A549 (cell line): ENCODE data around the gene GSX1. TPM values are rescaled to one million over a fixed set of nuclear protein-coding genes. Genes with fewer than 3 reads are reported as not detected.
"Not testable (repeated sequence)": the region's sequence is repeated elsewhere in the genome, so short reads cannot be mapped to it uniquely, and the experiment has no call there.

Experiments
- ATAC-seq, 2 experiments: fragments of 200-7000 bp in 1 of 2; fragments of >200 bp in 1 of 2; cut with Nextera tagmentation in 1 of 2; cut with Tn5 transposase in 1 of 2; 3 replicates each; pipeline versions ENCODE4 v1.8.0 to v1.9.1; 2018 to 2020; ENCODE audit warnings: mild to moderate bottlenecking in 1 of 2, moderate library complexity in 1 of 2
- CTCF ChIA-PET: fragments of 300-600 bp; sonication (Branson Sonifier 250); formaldehyde crosslinking; extraction: SDS; loops from one replicate; lab custom pipeline; 2021; ENCODE audit warnings: antibody characterized with exemption, inconsistent platforms; lab: Yijun Ruan, JAX
- POLR2A ChIA-PET: fragments of 350-600 bp; formaldehyde crosslinking; extraction: SDS; loops from one replicate; lab custom pipeline; 2021; ENCODE audit warnings: antibody characterized with exemption, inconsistent platforms; lab: Yijun Ruan, JAX
- DNase-seq, 2 experiments: peaks; one replicate each; pipeline versions ENCODE4 v3.0.0 to v3.0.0-alpha.2; 2011 to 2016; ENCODE audit warnings: low read depth in 1 of 2, low spot score in 1 of 2
- FAIRE-seq: peaks from 2 replicates; lab custom pipeline; 2011; peaks lifted over from hg19 to GRCh38; lab: Jason Lieb, UNC
- H3K27ac ChIP-seq, 2 experiments: fragments of >200 bp; sonication (Bioruptor Twin); formaldehyde crosslinking; 3 replicates each; pipeline ENCODE4 v1.5.1; 2016 to 2017
- H3K4me1 ChIP-seq: fragments of >200 bp; sonication (Bioruptor Twin); formaldehyde crosslinking; 3 replicates; pipeline ENCODE4 v1.6.1; 2016
- H3K4me2 ChIP-seq: fragments of >200 bp; sonication (Bioruptor Twin); formaldehyde crosslinking; 3 replicates; pipeline ENCODE4 v1.6.1; 2016
- H3K4me3 ChIP-seq: fragments of >200 bp; sonication (Bioruptor Twin); formaldehyde crosslinking; 3 replicates; pipeline ENCODE4 v1.5.1; 2016
- H3K9me3 ChIP-seq: fragments of >200 bp; sonication (Bioruptor Twin); formaldehyde crosslinking; 3 replicates; pipeline ENCODE4 v1.6.1; 2016
- ATOH8 ChIP-seq: fragments of 250-450 bp; sonication (Bioruptor Pico); IDR thresholded peaks from 2 replicates; pipeline ENCODE4 v1.5.0; 2020; ENCODE audit warnings: low read depth, mild to moderate bottlenecking, moderate library complexity
- CBX2 ChIP-seq: fragments of 200-600 bp; sonication (generic); IDR thresholded peaks from 2 replicates; pipeline ENCODE4 v1.6.1; 2016; ENCODE audit warnings: low read depth, mild to moderate bottlenecking, borderline replicate concordance
- CBX8 ChIP-seq: fragments of 200-600 bp; sonication (generic); IDR thresholded peaks from 2 replicates; pipeline ENCODE4 v1.6.1; 2016
- CHD4 ChIP-seq: fragments of 200-600 bp; sonication (generic); IDR thresholded peaks from 2 replicates; pipeline ENCODE4 v1.6.1; 2016; ENCODE audit warnings: antibody characterized with exemption, mild to moderate bottlenecking, borderline replicate concordance
- CTCF ChIP-seq: fragments of >200 bp; sonication (Bioruptor Twin); formaldehyde crosslinking; IDR thresholded peaks from 3 replicates; pipeline ENCODE4 v1.5.1; 2016
- EHMT2 ChIP-seq: fragments of 200-600 bp; sonication (generic); IDR thresholded peaks from 2 replicates; pipeline ENCODE4 v1.6.1; 2016; ENCODE audit warnings: antibody characterized with exemption, low read depth, mild to moderate bottlenecking, moderate library complexity
- ESRRA ChIP-seq: fragments of 150-350 bp; IDR thresholded peaks from 2 replicates; pipeline ENCODE4 v1.6.1; 2014; ENCODE audit warnings: mild to moderate bottlenecking, low read length, borderline replicate concordance
- FOSB ChIP-seq: fragments of 250-450 bp; sonication (Bioruptor Pico); IDR thresholded peaks from 2 replicates; pipeline ENCODE4 v1.5.0; 2020; ENCODE audit warnings: mild to moderate bottlenecking, moderate library complexity
- FOSL2 ChIP-seq, 2 experiments: fragments of 450-650 bp in 1 of 2; fragments of >200 bp in 1 of 2; sonication (Bioruptor Twin) in 1 of 2; formaldehyde crosslinking; IDR thresholded peaks; 2 replicates each; pipeline versions ENCODE4 v1.5.0 to v1.6.1; 2016 to 2020; ENCODE audit warnings: mild to moderate bottlenecking in 1 of 2, moderate library complexity in 1 of 2
- HDAC2 ChIP-seq: fragments of 200-600 bp; sonication (generic); IDR thresholded peaks from 2 replicates; pipeline ENCODE4 v1.6.1; 2016
- HMGXB4 ChIP-seq: fragments of 250-450 bp; sonication (Bioruptor Pico); IDR thresholded peaks from 2 replicates; pipeline ENCODE4 v1.5.0; 2021; ENCODE audit warnings: mild to moderate bottlenecking, moderate library complexity, borderline replicate concordance
- HOXA7 ChIP-seq: fragments of 250-450 bp; sonication (Bioruptor Pico); IDR thresholded peaks from 2 replicates; pipeline ENCODE4 v1.5.0; 2020; ENCODE audit warnings: mild to moderate bottlenecking, moderate library complexity
- JUNB ChIP-seq: fragments of >200 bp; sonication (Bioruptor Twin); formaldehyde crosslinking; IDR thresholded peaks from 2 replicates; pipeline ENCODE4 v1.6.1; 2016
- KDM5A ChIP-seq: fragments of 200-600 bp; sonication (generic); IDR thresholded peaks from 2 replicates; pipeline ENCODE4 v1.6.1; 2016; ENCODE audit warnings: antibody characterized with exemption, mild to moderate bottlenecking
- MAFK ChIP-seq: fragments of 450-650 bp; IDR thresholded peaks from 2 replicates; pipeline ENCODE4 v1.6.1; 2014; ENCODE audit not compliant: partially characterized antibody
- NFE2L2 ChIP-seq: fragments of 150-350 bp; conservative IDR thresholded peaks from 2 replicates; pipeline ENCODE4 v1.6.1; 2014; ENCODE audit warnings: low read length
- NPAS2 ChIP-seq: fragments of 250-450 bp; sonication (Bioruptor Pico); IDR thresholded peaks from 2 replicates; pipeline ENCODE4 v1.8.0; 2022; ENCODE audit warnings: mild to moderate bottlenecking, moderate library complexity, borderline replicate concordance
- POLR2AphosphoS2 ChIP-seq: conservative IDR thresholded peaks from 2 replicates; pipeline ENCODE4 v1.6.1; 2012; ENCODE audit warnings: low read length, improper control_type of control experiment, inconsistent platforms
- REST ChIP-seq: fragments of 200-600 bp; sonication (generic); IDR thresholded peaks from 2 replicates; pipeline ENCODE4 v1.6.1; 2016; ENCODE audit warnings: antibody characterized with exemption, mild to moderate bottlenecking, moderate library complexity
- SREBF2 ChIP-seq: fragments of 450-650 bp; IDR thresholded peaks from 2 replicates; pipeline ENCODE4 v1.6.1; 2014; ENCODE audit warnings: mild to moderate bottlenecking, moderate library complexity
- USF2 ChIP-seq: fragments of 450-650 bp; IDR thresholded peaks from 2 replicates; pipeline ENCODE4 v1.6.1; 2014; ENCODE audit warnings: antibody characterized with exemption
- ZNF302 ChIP-seq: fragments of 250-450 bp; sonication (Bioruptor Pico); IDR thresholded peaks from 2 replicates; pipeline ENCODE4 v1.9.0; 2021; ENCODE audit warnings: inconsistent platforms, mild to moderate bottlenecking, moderate library complexity
- ZSCAN20 ChIP-seq: fragments of 250-450 bp; sonication (Bioruptor Pico); IDR thresholded peaks from 2 replicates; pipeline ENCODE4 v1.8.0; 2022; ENCODE audit warnings: mild to moderate bottlenecking, moderate library complexity
- WGBS: methylation state at CpG from one replicate; pipeline ENCODE4 v1.1.6; 2017; ENCODE audit errors: missing lambda C conversion rate; 5-methylcytosine and 5-hydroxymethylcytosine counted together
- polyA plus RNA-seq, 4 experiments: library from polyadenylated mRNA; depleted of rRNA in 3 of 4; stranded (reverse); fragments of >200 nt; fragmentation: RNase III in 1 of 4; extraction: RNeasy Plus Mini Kit Qiagen cat#74134 plus additional on column Dnase treatment in 1 of 4; gene quantifications; 2 replicates in 3 of 4; 3 replicates in 1 of 4; pipeline ENCODE4 v1.2.3, GENCODE V29; 2011 to 2017

Gene GSX1
- polyA plus RNA-seq, 2 of the 4 experiments (the other 2 are of a cell fraction) = not detected

GRCh38 chr13:27745301-27745700, 47.0 kb upstream of the GSX1 start:
- ChIA-PET POLR2A (no interaction called here), CTCF (interaction anchor here (0.6 kb wide), 2 partner anchors 81 to 116 kb away, joined by 3 read pairs; no protein-coding TSS in a partner anchor)
- no peak for DNase-seq
- H3K4me3 ChIP-seq = no peak overlapping the region
- H3K4me1 ChIP-seq = no peaks in the 10 kb centered on the region
- no peak for TF ChIP-seq CTCF
- no peak for TF ChIP-seq REST
- TF ChIP-seq CBX8 = no peak
- no peak for TF ChIP-seq USF2
- TF ChIP-seq ZSCAN20 (CRISPR knock-in tag) = no peak
- TF ChIP-seq NPAS2 = no peak
- TF ChIP-seq HOXA7 (CRISPR knock-in tag) = no peak
- no peak for TF ChIP-seq MAFK
- TF ChIP-seq HDAC2 = no peak
- TF ChIP-seq POLR2AphosphoS2 = no peak
- TF ChIP-seq ATOH8 (CRISPR knock-in tag) = no peak
- no peak for TF ChIP-seq KDM5A
- no peak for TF ChIP-seq JUNB
- TF ChIP-seq EHMT2 = no peak
- WGBS = 76% methylated on average over 5 of the region's 5 CpGs
- H3K9me3 ChIP-seq = no peaks in the 10 kb centered on the region
- H3K27ac ChIP-seq = no peak overlapping the region
- no peak for FAIRE-seq
- H3K4me2 ChIP-seq = no peak overlapping the region
- no peak for ATAC-seq

GRCh38 chr13:27748143-27748542, 44.1 kb upstream of the GSX1 start:
- ATAC-seq, H3K9me3 ChIP-seq, DNase-seq, POLR2A ChIA-PET, H3K4me3 ChIP-seq, FAIRE-seq, CTCF ChIA-PET, H3K4me1 ChIP-seq, H3K27ac ChIP-seq, H3K4me2 ChIP-seq: not testable (repeated sequence)
- WGBS = 83% methylated on average over 7 of the region's 21 CpGs

GRCh38 chr13:27751953-27752532, 40.2 kb upstream of the GSX1 start:
- no peak overlapping the region for H3K4me3 ChIP-seq
- 4% methylated on average over 4 of the region's 4 CpGs for WGBS
- DNase-seq = no peak
- ChIA-PET CTCF (interaction anchor here (0.8 kb wide), 1 partner anchor 20 kb away, joined by 3 read pairs; no protein-coding TSS in a partner anchor), POLR2A (no interaction called here)
- H3K9me3 ChIP-seq = peaks cover 9% of the 10 kb centered on the region; the same call in 1 of the 3 replicates
- H3K27ac ChIP-seq = no peak overlapping the region
- ATAC-seq = no peak
- no peak for FAIRE-seq
- no peak overlapping the region for H3K4me2 ChIP-seq
- H3K4me1 ChIP-seq = no peaks in the 10 kb centered on the region
- TF ChIP-seq HDAC2 = no peak
- TF ChIP-seq CBX2 = no peak
- TF ChIP-seq MAFK = no peak
- TF ChIP-seq FOSL2 (IDR thresholded peaks at IDR 0.05) = no peak
- TF ChIP-seq FOSL2 (CRISPR knock-in tag; IDR thresholded peaks at IDR 0.05) = no peak
- TF ChIP-seq CHD4 = no peak
- TF ChIP-seq ZSCAN20 (CRISPR knock-in tag) = no peak
- no peak for TF ChIP-seq FOSB
- no peak for TF ChIP-seq HMGXB4 (CRISPR knock-in tag)
- no peak for TF ChIP-seq USF2
- TF ChIP-seq POLR2AphosphoS2 = no peak
- TF ChIP-seq NFE2L2 = no peak
- no peak for TF ChIP-seq ESRRA
- no peak for TF ChIP-seq ZNF302
- TF ChIP-seq SREBF2 = no peak
